Measurements from ENCODE around the gene ERFL.

The ERFL gene

DNA sequence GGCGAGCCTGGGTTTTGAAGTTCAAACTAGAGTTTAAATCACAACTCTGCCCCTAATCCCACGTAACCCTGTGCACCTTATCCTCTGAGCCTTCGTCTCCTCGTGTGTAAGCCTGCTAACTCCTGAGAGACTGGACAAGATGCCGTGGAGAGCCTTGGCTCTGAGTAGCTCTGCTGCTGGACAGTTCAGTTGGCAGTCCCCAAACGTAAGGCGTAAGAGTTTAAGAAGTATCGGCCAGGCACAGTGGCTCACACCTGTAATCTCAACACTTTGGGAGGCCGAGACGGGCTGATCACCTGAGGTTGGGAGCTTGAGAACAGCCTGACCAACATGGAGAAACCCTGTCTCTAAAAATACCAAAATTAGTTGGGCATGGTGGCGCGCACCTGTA lies 55.9 kb downstream of the ERFL start:
- TF ChIP-seq, protein P1, sequence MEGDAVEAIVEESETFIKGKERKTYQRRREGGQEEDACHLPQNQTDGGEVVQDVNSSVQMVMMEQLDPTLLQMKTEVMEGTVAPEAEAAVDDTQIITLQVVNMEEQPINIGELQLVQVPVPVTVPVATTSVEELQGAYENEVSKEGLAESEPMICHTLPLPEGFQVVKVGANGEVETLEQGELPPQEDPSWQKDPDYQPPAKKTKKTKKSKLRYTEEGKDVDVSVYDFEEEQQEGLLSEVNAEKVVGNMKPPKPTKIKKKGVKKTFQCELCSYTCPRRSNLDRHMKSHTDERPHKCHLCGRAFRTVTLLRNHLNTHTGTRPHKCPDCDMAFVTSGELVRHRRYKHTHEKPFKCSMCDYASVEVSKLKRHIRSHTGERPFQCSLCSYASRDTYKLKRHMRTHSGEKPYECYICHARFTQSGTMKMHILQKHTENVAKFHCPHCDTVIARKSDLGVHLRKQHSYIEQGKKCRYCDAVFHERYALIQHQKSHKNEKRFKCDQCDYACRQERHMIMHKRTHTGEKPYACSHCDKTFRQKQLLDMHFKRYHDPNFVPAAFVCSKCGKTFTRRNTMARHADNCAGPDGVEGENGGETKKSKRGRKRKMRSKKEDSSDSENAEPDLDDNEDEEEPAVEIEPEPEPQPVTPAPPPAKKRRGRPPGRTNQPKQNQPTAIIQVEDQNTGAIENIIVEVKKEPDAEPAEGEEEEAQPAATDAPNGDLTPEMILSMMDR (IDR thresholded peaks at IDR 0.05), result no peak
- Histone ChIP-seq H3K79me2 (no peaks in the 10 kb centered on the region), H3K4me1 (peaks cover 9% of the 10 kb centered on the region), H3K27ac (no peak overlapping the region), H3K4me2 (ENCODE audit: low read length) (no peak overlapping the region), H2AFZ (no peak overlapping the region), H3K27me3 (ENCODE audit: control insufficient read depth, insufficient read depth, low read length) (no peaks in the 10 kb centered on the region), H3K9me3 (ENCODE audit: control insufficient read depth, low read length) (no peaks in the 10 kb centered on the region), H3K9ac (no peak overlapping the region), H3K4me3 (ENCODE audit: low read depth, low read length) (no peak overlapping the region), H3K36me3 (ENCODE audit: control insufficient read depth, insufficient read depth, low read length) (no peaks in the 10 kb centered on the region)

DNA sequence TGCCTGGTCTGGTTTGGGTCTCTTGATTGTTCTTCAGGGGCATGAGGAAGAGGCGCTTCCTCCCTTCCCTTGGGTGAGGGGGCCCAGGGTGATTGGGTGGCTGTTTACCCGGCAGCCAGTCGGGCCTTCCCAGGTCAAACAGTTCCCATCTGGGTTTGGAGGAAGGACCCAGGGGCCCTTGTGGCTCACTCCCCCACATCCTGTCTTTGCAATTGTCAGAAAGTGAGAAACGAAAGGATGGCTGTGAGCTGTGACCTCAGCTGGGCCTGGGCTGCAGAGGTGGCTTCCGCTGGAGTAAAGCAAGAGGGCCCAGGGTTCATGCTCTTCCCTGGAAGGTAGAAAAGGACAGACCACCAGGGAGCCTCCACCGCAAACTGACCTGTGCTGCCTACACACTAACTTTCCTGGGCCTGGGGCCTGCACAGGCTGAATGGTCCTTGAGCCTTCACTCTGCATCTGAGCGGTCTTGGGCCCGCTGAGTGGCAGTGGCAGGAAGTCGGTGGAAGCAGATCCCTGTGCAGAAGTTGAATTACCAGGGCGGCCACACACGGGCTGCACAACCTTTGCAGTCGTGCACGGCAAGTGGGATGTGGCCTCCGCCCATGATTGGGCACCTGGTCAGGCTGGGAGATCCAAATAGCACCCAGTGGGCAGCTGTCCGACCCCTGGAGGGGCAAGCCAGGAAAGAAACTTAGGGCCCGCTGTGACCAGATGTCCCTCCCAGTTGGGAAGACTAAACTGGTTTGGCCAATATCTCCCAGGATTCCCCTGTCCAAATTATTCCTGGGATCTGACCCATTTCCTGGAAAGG lies 56.5 kb downstream of the ERFL start:
- Histone ChIP-seq H3K4me3 (ENCODE audit: low read depth, low read length) (no peak overlapping the region), H3K36me3 (ENCODE audit: control insufficient read depth, insufficient read depth, low read length) (no peaks in the 10 kb centered on the region), H3K9ac (no peak overlapping the region), H2AFZ (no peak overlapping the region), H3K4me1 (peaks cover 9% of the 10 kb centered on the region), H3K27me3 (ENCODE audit: control insufficient read depth, insufficient read depth, low read length) (no peaks in the 10 kb centered on the region), H3K9me3 (ENCODE audit: control insufficient read depth, low read length) (no peaks in the 10 kb centered on the region), H3K79me2 (peaks cover under 1% of the 10 kb centered on the region), H3K27ac (no peak overlapping the region), H3K4me2 (ENCODE audit: low read length) (no peak overlapping the region)
- TF ChIP-seq, protein P1 (IDR thresholded peaks at IDR 0.05), result no peak

DNA sequence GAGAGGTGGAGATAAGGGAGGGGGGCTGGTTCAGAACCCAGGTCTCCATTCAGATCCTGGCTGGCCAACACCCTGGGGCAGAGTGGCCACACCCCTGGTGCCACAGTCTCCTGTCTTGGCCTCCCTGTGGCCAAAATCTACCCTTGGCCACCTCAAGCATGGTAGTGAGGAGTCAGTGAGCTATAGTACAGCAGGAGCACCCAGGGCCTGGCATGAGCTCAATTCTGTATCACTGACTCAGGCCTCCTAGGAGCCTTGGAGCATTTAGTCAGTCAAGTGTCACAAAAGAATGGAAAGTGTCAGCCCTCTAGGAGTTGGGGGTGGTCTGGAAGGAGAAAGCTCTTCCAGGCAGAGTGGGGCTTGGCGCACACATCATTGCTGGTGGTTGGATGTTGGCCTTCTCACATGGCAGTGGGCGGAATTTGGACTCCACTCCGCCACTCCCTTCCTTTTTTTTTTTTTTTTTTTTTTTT lies 57.8 kb downstream of the ERFL start:
- Histone ChIP-seq H3K4me3 (ENCODE audit: low read depth, low read length) (no peak overlapping the region), H2AFZ (no peak overlapping the region), H3K9me3 (ENCODE audit: control insufficient read depth, low read length) (no peaks in the 10 kb centered on the region), H3K4me1 (peaks cover 9% of the 10 kb centered on the region), H3K79me2 (peaks cover 11% of the 10 kb centered on the region), H3K36me3 (ENCODE audit: control insufficient read depth, insufficient read depth, low read length) (no peaks in the 10 kb centered on the region), H3K9ac (no peak overlapping the region), H3K27me3 (ENCODE audit: control insufficient read depth, insufficient read depth, low read length) (no peaks in the 10 kb centered on the region), H3K4me2 (ENCODE audit: low read length) (no peak overlapping the region), H3K27ac (no peak overlapping the region)
- TF ChIP-seq, protein P1 (IDR thresholded peaks at IDR 0.05), result no peak

DNA sequence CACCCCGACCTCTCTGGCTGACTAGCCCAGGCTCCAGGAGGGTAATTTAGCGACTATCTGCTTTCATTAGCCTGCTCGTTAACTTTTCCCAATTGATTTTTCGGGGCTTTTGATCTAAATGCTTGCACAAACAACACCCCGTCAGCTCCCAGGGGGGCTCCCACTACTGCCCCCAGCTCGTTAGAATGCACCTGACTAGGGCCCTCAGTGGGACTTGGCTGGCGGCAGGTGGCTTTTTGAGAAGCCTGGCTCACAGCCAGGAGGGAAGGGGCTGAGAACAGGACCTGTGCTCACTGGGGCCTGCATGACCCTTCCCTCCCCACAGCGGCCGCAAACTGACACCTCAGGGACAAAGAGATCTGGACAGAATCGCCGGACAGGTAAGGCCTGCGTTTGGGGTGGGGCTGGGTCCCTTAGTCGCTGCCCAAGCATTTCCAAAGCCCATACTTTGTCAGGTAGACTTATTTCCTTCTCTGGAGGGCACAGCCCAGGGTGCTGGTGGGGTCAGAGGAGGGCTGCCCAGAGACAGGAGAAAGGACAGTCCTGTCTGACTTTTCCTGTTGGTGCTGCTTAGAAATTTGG lies 58.8 kb downstream of the ERFL start:
- Histone ChIP-seq H3K79me2 (peaks cover 15% of the 10 kb centered on the region), H3K4me3 (ENCODE audit: low read depth, low read length) (no peak overlapping the region), H3K27ac (no peak overlapping the region), H3K4me2 (ENCODE audit: low read length) (no peak overlapping the region), H3K4me1 (peaks cover 9% of the 10 kb centered on the region), H3K27me3 (ENCODE audit: control insufficient read depth, insufficient read depth, low read length) (no peaks in the 10 kb centered on the region), H3K36me3 (ENCODE audit: control insufficient read depth, insufficient read depth, low read length) (no peaks in the 10 kb centered on the region), H2AFZ (no peak overlapping the region), H3K9ac (no peak overlapping the region), H3K9me3 (ENCODE audit: control insufficient read depth, low read length) (no peaks in the 10 kb centered on the region)
- TF ChIP-seq, protein P1 (IDR thresholded peaks at IDR 0.05), result no peak

Measured in parathyroid adenoma (tissue), 2 donors.